HL-60 (cell line): ENCODE measurements around the gene SIPA1L3.

Experiments
- CTCF ChIP-seq: IDR thresholded peaks from one replicate; pipeline ENCODE4 v1.5.1; 2011; ENCODE audit warnings: low read length, control low read depth, inconsistent platforms; ENCODE audit not compliant: insufficient read depth
- GABPA ChIP-seq: IDR thresholded peaks from 2 replicates; pipeline ENCODE4 v1.6.1; 2012; ENCODE audit warnings: low read depth
- POLR2AphosphoS5 ChIP-seq: IDR thresholded peaks from 2 replicates; pipeline ENCODE4 v1.6.1; 2012; ENCODE audit warnings: low read depth
- REST ChIP-seq: IDR thresholded peaks from 2 replicates; pipeline ENCODE4 v1.6.1; 2012; ENCODE audit warnings: low read depth; ENCODE audit not compliant: insufficient replicate concordance

- TF ChIP-seq POLR2AphosphoS5 = no peak
- no peak for TF ChIP-seq CTCF
- no peak for TF ChIP-seq REST
- no peak for TF ChIP-seq GABPA
These were observed 68.1 kb downstream of the SIPA1L3 start for GRCh38 chr19:37975071-37975470.
